ENCODE data around the gene RNF34.

Gene RNF34, protein sequence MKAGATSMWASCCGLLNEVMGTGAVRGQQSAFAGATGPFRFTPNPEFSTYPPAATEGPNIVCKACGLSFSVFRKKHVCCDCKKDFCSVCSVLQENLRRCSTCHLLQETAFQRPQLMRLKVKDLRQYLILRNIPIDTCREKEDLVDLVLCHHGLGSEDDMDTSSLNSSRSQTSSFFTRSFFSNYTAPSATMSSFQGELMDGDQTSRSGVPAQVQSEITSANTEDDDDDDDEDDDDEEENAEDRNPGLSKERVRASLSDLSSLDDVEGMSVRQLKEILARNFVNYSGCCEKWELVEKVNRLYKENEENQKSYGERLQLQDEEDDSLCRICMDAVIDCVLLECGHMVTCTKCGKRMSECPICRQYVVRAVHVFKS

DNA sequence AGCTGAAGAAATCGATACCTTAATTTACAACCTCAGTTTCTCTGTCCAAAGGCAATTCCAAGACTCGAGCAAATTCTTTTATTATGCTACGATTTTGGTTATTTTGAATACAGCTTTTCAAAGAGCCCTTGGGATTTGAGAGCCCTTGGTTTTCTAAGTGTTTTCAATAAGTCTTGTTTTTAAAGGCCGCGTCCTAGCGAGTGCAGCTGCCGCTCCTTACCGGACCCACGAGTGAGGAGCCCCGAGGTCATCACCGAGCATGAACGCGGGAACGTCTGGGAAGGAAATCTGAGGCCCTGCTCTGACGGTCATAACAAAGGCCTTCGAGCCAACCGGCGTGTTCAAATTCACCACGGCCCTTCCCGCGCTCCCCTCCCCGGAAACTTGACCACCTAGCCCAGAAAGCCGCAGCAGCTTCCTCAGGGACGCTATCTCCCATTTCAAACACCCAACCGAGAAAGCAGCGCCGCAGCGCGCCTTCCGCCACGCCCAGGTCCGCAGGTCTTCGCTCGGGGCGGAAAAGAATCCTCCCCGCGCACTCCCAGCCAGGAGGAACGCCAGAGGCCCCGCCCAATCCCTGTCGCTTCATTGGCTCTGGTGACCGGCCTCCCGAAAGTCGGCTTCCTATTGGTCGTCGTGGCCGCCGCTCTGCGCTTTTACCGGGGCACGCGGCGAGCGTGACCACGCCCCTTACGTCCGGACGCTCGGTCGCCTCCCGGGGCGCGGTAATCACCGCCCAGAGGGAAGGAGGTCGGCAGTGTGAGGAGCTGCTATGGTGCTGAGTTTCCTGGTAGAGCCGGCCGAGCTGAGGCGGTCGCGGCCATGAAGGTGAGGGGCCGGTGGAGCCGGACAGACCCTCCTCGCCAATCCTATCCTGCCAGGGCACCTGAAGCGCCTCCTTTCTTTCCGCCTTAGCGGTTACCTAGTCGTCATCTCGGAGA lies at the start of gene RNF34:
Gene RNF34, plus strand, starts transcription at position 728 of the 941 bp plus-strand sequence. Its CDS starts 95 bp downstream, at position 823.
- TF ChIP-seq, protein P1, sequence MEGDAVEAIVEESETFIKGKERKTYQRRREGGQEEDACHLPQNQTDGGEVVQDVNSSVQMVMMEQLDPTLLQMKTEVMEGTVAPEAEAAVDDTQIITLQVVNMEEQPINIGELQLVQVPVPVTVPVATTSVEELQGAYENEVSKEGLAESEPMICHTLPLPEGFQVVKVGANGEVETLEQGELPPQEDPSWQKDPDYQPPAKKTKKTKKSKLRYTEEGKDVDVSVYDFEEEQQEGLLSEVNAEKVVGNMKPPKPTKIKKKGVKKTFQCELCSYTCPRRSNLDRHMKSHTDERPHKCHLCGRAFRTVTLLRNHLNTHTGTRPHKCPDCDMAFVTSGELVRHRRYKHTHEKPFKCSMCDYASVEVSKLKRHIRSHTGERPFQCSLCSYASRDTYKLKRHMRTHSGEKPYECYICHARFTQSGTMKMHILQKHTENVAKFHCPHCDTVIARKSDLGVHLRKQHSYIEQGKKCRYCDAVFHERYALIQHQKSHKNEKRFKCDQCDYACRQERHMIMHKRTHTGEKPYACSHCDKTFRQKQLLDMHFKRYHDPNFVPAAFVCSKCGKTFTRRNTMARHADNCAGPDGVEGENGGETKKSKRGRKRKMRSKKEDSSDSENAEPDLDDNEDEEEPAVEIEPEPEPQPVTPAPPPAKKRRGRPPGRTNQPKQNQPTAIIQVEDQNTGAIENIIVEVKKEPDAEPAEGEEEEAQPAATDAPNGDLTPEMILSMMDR (IDR thresholded peaks at IDR 0.05; ENCODE audit: borderline replicate concordance, insufficient read depth, low read depth, low read length), result no peak
- peak within 1 kb of the TSS; percentile 97 for H3K4me3 ChIP-seq (ENCODE audit: low read depth, low read length)

DNA sequence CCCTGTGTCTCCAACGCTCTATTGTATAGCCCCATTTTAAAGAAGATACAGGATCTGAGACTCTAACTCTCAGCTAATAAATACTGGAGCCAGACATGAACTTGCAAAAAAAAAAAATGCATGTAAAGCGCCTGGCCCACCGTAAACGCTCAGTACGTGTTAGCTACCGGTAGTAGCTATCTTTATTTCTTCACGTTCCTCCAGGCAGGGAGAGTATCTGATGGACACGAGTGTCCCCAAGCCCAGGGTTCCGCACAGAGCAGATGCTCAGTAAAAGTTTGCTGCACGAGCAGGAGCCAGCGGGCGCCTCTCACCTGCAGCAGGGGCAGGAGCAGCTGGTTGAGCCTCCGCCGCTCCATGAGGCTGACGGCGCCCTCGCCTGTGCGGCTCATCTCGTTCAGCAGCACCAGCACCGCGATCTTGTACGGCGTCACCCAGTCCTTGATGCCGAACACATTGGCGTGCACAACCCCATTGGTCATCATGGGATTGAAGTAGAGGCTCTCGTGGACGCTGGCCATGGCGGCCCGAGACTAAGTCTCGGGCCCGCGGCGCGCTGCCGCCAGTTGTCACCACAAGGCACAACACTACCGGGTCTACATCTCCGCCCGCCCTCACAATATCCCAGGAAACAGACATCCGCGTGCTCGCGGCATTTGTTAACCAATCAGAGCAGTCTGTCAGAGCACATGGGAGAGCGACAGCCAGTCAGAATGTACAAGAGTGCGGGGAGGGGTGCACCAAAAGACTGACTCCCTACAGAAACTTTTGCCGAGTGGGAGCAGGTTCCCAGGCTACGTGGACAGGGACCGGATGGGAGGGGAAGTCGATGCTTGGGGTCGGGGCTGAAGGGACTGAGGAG lies 47.9 kb upstream of the RNF34 start, which contains the start of gene ANAPC5:
Gene ANAPC5, minus strand, starts transcription at position 592 of the 862 bp plus-strand sequence. Its CDS starts 71 bp downstream, at position 521.
- TF ChIP-seq, protein P1 (IDR thresholded peaks at IDR 0.05; ENCODE audit: borderline replicate concordance, insufficient read depth, low read depth, low read length), result 0 out of 2 replicates have a peak, but pooled peaks have one; percentile 14
- H3K4me3 ChIP-seq (ENCODE audit: low read depth, low read length), result peak within 1 kb of the TSS; percentile 82

DNA sequence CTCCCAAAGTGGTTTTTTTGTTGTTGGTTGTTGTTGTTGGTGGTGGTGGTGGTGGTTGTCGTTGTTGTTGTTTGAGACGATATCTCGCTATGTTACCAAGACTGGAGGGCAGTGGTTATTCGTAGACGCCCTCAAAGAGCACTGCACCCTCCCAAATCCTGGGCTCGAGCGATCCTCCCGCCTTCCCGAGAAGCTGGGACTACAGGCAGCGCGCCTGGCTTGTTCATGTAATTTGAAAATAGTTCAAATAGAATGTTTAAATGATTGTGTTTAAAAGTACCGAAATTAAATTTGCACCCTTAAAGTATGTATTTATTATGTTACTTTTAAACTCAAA lies 47.3 kb upstream of the RNF34 start:
- TF ChIP-seq, protein P1 (IDR thresholded peaks at IDR 0.05; ENCODE audit: borderline replicate concordance, insufficient read depth, low read depth, low read length), result no peak
- peak overlapping the region; percentile 82 for H3K4me3 ChIP-seq (ENCODE audit: low read depth, low read length)

DNA sequence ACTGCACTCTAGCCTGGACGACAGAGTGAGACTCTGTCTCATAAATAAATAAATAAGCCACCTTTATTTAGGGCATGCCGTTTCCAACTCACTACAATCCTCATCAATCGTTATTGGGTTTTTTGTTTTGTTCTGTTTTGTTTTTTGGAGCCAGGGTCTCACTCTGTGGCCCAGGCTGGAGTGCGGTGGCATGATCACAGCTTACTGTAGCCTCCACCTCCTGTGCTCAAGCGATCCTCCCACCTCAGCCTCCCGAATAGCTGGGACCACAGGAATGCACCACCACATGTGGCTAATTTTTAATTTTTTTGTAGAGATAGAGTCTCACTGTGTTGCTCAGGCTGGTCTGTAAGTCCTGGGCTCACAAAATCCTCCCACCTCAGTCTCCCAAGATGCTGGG lies 44.1 kb upstream of the RNF34 start:
- no peak overlapping the region for H3K4me3 ChIP-seq (ENCODE audit: low read depth, low read length)
- TF ChIP-seq, protein P1 (IDR thresholded peaks at IDR 0.05; ENCODE audit: borderline replicate concordance, insufficient read depth, low read depth, low read length), result no peak

DNA sequence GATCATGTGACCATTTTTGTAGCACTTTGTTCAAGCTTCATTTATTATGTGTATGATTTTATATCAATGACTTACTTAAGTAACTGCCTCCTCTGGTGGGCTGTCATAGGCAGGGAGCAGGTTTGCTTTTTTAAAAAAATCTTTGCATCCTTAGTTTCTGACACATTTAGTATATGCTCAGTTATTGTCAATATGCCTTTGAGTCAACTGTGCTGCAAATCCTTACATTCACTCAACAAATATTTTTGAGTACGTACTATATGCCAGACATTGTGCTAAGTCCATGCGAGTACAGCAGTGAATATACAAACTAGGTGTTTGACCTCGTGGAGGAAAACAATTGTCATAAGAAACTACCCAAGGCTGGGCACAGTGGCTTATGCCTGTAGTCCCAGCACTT lies 43.3 kb upstream of the RNF34 start:
- TF ChIP-seq, protein P1 (IDR thresholded peaks at IDR 0.05; ENCODE audit: borderline replicate concordance, insufficient read depth, low read depth, low read length), result no peak

DNA sequence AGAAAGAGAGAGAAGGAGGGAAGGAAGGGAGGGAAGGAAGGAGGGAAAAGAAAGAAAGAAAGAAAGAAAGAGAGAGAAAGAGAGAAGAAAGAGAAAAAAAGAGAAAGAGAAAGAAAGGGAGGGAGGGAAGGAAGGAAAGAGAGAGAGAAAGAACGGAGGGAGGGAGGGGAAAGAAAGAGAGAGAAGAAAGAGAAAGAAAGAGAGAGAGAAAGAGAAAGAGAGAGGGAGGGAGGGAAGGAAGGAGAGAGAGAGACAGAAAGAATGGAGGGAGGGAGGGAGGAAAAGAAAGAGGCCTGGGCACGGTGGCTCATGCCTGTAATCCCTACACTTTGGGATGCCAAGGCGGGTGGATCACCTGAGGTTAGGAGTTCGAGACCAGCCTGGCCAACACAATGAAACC lies 42.6 kb upstream of the RNF34 start:
- TF ChIP-seq, protein P1 (IDR thresholded peaks at IDR 0.05; ENCODE audit: borderline replicate concordance, insufficient read depth, low read depth, low read length), result no peak
- no peak overlapping the region for H3K4me3 ChIP-seq (ENCODE audit: low read depth, low read length)

More for the DNA sequence above, 43.3 kb upstream of the RNF34 start:
- no peak overlapping the region for H3K4me3 ChIP-seq (ENCODE audit: low read depth, low read length)

Measured in GM12875 (cell line).